HG03442 (cell line): ENCODE data around the gene RNF123.

Experiments
- ATAC-seq: cut with Tn5 transposase; IDR thresholded peaks from one replicate; pipeline ENCODE4 v1.9.1; 2021; ENCODE audit warnings: mild to moderate bottlenecking, moderate library complexity; ENCODE audit not compliant: unreplicated experiment

Gene RNF123

GRCh38 chr3:49700453-49701128 is 11.2 kb downstream of the RNF123 start:
- no peak for ATAC-seq

GRCh38 chr3:49701388-49702077 is 12.2 kb downstream of the RNF123 start:
- ATAC-seq: no peak

GRCh38 chr3:49702672-49703071 is 13.3 kb downstream of the RNF123 start:
- no peak for ATAC-seq

GRCh38 chr3:49703443-49703927 is 14.1 kb downstream of the RNF123 start:
- ATAC-seq: peak; percentile 54

- no peak for ATAC-seq
Observed at GRCh38 chr3:49703956-49704355, 14.6 kb downstream of the RNF123 start.

- ATAC-seq: no peak
Observed at GRCh38 chr3:49704629-49705028, 15.3 kb downstream of the RNF123 start.

GRCh38 chr3:49705390-49705960 is 16.1 kb downstream of the RNF123 start:
- no peak for ATAC-seq

- no peak for ATAC-seq
Observed at GRCh38 chr3:49706456-49707112, 17.2 kb downstream of the RNF123 start.

- no peak for ATAC-seq
Observed at GRCh38 chr3:49707113-49707480, 17.7 kb downstream of the RNF123 start.

GRCh38 chr3:49709852-49710251 is 20.5 kb downstream of the RNF123 start:
- ATAC-seq: no peak

- ATAC-seq: no peak
Observed at GRCh38 chr3:49711489-49711888, 22.1 kb downstream of the RNF123 start.

GRCh38 chr3:49712166-49712565 is 22.8 kb downstream of the RNF123 start:
- ATAC-seq: no peak

- no peak for ATAC-seq
Observed at GRCh38 chr3:49712631-49713317, 23.4 kb downstream of the RNF123 start.

GRCh38 chr3:49713336-49714105 is 24.2 kb downstream of the RNF123 start:
- ATAC-seq: no peak

GRCh38 chr3:49714728-49715550 is 25.6 kb downstream of the RNF123 start:
- no peak for ATAC-seq

- ATAC-seq: no peak
Observed at GRCh38 chr3:49715611-49716121, 26.3 kb downstream of the RNF123 start.

GRCh38 chr3:49716169-49716568 is 26.8 kb downstream of the RNF123 start:
- ATAC-seq: no peak

- no peak for ATAC-seq
Observed at GRCh38 chr3:49716691-49717210, 27.4 kb downstream of the RNF123 start.
